ENCODE measurements around the gene CXCL6.

The CXCL6 gene

DNA sequence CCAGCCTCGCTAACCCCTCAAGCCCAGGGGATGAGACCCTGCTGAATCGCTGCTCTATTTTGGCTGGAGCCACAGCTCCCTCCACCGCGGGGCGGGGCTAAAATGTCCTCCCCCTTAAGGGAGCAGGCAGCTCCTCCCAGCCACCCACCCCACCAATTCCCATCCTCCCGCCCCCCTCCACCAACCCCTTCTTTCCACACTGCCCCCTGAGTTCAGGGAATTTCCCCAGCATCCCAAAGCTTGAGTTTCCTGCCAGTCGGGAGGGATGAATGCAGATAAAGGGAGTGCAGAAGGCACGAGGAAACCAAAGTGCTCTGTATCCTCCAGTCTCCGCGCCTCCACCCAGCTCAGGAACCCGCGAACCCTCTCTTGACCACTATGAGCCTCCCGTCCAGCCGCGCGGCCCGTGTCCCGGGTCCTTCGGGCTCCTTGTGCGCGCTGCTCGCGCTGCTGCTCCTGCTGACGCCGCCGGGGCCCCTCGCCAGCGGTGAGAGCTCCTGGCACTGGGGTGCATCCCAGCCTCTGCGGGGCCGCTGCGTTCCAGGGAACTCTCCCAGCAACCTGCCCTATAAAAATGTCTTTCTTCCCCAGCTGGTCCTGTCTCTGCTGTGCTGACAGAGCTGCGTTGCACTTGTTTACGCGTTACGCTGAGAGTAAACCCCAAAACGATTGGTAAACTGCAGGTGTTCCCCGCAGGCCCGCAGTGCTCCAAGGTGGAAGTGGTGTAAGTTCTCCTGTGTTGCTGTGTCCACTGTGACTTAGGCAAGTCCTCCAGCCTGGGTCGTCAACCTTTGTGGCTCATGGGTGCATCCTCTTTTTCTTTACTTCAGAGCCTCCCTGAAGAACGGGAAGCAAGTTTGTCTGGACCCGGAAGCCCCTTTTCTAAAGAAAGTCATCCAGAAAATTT, at the start of gene CXCL6:
CXCL6 (plus strand) TSS at position 306 of the 907 bp plus-strand sequence; CDS start at position 379, 73 bp downstream.
- DNase-seq (ENCODE audit: low spot score), result no peak

DNA sequence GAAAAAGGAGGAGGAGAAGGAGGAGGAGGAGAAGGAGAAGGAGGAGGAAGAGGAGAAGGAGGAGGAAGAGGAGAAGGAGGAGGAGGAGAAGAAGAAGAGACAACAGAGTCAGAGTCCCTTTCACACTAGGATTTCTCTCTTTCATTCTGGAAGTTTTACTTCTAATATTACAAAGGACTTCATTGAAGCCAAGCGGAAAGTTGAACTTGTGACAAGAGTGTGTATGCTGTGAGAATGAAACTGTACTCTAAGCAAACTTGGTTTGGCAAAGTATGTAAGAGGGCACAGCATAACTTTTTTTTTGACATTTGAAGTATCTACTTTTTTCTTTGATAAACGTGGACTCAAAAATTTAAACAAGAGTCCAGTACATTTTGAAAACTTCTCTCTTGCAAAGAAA, 48.1 kb upstream of the CXCL6 start:
- DNase-seq (ENCODE audit: low spot score), result no peak

DNA sequence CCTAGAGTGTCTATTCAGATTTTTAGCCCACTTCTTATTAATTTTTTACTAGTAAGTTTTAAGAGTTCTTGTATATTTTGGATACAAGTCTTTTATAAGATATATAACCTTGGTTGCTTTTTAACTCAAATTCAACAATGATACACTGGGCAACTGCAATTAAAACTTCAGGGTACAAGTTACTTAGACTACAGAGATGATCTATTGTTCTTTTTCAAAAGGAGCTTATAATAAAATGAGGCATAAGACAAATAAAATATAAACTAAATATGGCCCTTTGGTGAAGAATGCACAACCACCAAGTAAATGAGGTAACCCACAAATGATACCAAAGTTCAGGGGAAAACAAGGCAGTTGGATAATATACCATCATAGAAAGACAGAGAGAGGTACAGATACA, 37.6 kb upstream of the CXCL6 start:
- DNase-seq (ENCODE audit: low spot score), result no peak

DNA sequence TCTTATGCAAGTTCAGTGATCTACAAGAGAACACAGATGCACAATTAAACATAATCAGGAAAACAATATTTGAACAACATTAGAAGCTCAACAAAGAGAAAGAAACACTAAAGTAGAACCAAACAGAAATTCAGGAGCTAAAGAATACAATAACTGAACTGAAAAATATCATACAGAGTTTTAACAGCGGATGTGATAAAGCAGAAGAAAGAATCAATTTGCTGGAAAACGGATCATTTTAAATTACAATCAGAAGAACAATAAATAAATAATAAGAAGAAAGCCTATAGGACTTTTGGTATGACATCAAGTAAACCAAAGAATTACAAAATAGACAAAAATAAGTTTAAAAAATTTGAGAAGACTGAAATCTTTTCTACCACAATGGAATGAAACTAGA, 36.3 kb upstream of the CXCL6 start:
- no peak for DNase-seq (ENCODE audit: low spot score)

DNA sequence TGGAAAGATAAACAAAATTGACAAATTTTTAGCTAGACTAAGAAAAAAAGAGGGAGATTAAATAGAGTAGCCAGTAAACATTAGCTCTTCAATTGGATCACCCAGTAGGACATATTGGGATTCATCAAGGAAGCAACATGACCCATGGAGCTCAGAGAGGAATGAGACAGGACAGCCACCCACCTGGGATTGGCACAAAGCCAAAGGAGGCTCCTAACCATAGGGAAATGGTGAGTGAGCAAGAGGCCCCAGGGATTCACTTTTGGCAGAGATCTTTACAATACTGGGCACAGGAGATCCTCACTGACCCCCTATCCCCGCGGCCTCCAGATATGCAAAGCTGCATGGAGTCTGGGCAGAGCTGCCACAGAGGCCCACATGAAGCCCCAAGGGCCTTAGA, 34.8 kb upstream of the CXCL6 start:
- DNase-seq (ENCODE audit: low spot score), result no peak

DNA sequence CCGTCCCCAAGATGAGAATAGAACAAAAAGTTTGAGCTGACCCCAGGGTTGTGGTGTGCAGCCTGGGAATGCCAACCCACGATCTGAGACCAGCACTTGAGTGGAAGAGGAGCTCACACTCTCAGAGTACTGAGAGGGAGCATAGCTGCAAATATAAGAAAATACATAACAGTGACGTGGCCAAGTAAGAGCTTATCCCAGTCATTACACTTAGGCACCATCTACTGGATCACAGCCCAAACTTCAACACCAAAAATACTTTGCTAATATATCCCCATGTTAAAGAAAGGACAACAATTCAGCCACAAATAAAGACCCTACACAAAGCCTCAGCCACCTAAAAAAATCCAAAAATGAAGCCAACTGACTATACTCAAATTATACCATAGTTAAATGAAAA, 33.3 kb upstream of the CXCL6 start:
- no peak for DNase-seq (ENCODE audit: low spot score)

DNA sequence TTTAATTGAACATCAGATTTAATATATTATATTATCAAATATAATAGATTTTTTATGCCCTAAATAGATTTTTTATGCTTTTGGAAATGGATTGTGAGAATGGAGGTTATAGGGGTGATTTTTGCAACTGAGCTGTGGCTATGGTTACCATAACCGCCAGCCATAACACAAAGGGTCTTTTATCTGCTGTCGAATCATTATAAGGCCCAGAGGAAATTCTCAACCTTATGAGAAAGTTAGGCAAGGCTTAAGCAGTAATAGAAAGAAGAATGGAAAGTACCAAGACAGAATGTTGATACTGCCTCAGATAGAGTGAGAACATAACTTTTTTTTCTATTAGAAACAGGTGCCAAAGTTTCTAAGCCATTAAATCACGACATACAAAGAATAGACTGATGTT, 26.3 kb upstream of the CXCL6 start:
- no peak for DNase-seq (ENCODE audit: low spot score)

DNA sequence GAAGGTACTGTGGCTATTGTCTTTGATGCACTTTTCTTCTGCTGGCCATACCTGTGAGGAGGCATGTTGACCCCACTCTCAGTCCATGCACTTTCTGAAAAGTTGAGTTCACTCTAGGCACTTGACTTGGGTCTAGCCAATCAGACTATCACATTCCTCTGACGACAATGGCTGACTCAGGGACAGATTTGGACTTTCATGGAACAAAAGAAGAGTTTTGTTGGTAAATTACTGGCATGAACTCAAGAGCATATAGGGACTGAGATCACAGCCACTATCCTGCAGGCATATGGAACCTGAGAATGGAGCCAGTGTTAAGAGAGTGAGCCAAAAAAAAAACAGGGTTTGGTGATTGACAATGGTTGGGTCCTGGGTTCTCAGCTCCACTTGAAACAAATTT, 24.6 kb upstream of the CXCL6 start:
- no peak for DNase-seq (ENCODE audit: low spot score)

DNA sequence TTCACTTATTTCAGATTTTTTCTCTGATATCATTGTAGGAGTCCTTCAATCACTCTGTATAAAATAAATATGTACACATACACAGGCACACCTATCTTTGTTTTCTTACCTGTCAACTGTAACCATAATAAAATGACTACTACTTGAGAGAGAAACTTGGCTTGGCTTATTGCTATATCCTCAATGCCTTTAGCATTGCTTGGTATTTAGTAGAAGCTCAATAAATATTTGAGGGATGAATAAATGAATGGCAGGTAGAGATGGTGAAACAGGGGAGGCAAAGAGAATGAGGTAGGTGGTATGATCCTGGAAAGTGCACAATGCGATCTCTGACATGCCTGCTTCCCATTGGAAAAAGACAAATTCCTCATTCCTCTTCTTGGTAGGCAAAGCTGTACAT, 21.8 kb upstream of the CXCL6 start:
- DNase-seq (ENCODE audit: low spot score), result no peak

DNA sequence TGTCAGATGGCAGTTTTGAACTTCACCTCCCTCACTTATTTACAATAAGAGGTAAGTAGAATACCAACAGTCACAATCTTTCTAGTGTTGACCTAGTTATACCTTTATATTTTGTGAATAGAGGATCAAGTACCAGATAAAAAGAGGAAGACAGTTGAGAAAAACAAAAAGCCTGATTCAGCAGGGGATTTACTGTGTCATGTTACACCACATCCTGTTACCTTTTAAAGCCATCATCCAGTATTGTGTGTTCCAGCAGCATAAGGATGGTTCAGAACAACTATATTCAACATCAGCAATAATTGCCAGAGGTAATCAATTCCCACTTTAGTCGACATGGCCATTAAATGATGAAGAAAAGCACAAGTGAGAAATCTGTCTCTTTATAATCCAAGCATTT, 21.3 kb upstream of the CXCL6 start:
- no peak for DNase-seq (ENCODE audit: low spot score)

DNA sequence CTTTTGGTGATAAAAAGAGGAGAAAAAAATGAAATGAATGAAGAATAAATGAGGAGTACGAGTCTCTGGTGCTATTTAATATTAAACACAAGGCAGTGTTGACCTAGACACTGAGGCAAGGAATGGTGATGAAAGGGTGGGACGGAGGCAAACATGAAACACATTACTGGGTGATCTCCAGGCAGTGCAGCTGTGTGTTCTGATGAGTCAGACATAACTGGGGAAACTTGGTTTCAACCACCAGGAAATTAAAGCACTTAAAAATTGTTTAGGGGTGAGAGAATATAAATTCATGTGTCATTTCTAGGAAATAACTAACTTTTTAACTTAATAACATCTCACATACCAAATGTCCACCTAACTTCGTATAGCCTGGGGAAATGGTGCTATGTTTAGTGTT, 19.7 kb upstream of the CXCL6 start:
- no peak for DNase-seq (ENCODE audit: low spot score)

DNA sequence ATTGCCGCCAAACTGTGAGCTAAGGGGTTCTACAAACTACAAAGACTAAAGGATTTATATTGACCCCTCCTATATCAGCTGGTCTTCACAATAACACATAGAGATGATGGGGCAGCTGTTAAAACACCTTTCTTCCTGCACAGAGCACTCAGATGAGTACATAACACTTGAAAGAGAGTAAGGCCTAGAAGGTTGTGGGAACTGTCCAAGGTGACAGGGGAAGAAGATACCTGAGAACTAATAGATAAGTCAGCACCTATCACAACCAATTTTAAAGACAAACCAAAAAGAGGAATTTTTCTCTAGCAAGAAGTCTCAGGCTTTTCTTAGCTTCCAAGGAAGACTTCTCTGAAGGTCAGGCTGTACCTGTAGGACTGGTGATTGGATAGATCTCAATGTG, 19.1 kb upstream of the CXCL6 start:
- DNase-seq (ENCODE audit: low spot score), result no peak

DNA sequence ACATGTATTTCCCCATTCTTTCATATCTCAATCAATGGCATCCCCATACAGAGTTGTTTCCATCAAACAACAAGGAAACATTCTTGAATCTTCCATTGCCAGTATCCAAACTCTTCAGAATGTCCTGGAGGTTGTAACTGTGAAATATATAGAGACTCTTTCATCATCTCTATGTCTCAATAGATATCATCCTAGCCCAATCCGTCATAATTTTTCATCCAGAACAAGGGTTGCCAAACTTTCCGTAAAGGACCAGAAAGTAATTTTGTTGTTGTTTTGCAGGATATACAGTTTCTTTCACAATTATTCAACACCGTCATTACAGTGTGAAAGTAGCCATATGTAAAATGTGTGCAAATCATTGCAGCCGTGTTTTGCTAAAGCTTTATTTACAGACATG, 15.2 kb upstream of the CXCL6 start:
- DNase-seq (ENCODE audit: low spot score), result no peak

DNA sequence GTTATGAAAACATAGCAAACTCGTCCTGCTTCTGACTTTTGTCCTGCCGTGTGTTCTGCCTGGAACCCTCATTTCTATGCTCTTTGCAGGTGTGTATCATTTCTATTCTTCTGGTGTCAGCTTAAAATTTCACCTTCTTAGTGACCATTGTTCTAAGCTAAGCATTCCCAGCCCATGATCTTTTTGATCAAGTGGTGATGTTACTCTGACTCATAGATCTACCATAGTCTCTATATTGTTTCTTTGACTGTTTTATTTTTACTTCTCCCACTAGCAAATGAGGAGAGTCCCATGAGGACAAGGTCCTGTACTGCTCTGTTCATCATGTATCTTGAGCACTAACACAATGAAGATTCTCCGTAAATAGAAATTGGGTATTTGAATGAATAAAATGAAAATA, 14.1 kb upstream of the CXCL6 start:
- DNase-seq (ENCODE audit: low spot score), result no peak

DNA sequence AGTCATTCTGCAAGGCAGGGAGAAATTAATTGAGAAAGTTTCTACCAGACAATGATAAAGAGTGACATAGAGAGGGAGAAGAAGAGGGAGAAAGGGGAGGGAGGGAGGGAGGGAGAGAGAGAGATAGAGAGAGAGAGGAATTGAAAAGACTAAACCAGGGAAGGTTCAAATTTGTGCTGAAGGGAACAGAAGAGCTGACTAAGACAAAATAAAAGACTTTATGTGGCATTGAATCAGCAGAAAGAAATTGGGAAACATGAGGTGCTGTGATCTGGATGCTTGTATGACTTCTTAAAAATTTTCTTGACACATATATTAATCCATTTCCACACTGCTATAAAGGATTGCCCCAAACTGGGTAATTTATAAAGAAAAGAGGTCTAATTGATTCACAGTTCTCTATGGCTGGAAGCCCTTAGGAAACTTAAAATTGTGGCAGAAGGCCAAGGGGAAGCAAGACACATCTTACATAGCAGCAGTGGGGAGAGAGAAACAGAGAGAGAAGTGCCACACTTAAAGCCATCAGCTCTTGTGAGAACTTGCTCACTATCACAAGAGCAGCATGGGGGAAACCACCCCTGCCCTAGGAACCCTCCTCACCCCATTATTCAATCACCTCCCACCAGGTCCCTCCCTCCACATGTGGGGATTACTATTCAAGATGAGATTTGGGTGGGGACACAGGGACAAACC, 13.5 kb upstream of the CXCL6 start:
- no peak for DNase-seq (ENCODE audit: low spot score)

DNA sequence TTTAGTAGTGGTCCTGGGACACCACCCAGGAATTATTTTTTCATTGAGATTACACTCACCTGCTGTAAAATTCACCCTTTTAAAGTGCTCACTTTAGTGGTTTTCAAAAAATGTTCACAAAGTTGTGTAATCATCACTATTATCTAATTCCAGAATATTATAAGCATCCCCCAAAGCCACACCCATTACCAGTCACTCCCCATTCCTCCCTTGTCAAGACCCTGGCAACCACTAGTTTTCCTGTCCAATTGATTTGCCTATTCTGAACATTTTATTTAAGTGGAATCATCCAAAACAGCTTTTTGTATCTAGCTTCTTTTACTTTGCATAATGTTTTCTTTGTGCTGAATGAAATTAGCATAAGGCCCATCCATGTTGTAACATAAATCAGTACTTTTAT, 12.7 kb upstream of the CXCL6 start:
- DNase-seq (ENCODE audit: low spot score), result no peak

DNA sequence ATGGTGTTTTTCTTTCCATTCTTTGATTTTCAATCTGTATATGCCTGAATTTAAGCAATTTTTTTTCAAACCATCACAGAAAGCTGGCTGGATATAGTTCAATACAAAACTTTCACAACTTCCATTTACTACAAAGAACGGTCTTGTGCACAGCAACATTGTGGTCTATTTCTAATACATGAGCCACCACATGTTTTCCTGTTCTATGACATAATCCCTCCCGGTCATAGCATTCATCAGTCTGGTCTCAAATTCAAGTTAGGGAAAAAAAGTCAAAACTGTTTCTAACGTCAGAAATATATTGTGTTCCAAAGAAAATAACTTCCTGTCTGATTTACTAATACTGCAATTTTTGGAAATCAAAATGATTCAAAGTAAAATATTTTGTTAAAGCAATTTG, 7.5 kb upstream of the CXCL6 start:
- no peak for DNase-seq (ENCODE audit: low spot score)

DNA sequence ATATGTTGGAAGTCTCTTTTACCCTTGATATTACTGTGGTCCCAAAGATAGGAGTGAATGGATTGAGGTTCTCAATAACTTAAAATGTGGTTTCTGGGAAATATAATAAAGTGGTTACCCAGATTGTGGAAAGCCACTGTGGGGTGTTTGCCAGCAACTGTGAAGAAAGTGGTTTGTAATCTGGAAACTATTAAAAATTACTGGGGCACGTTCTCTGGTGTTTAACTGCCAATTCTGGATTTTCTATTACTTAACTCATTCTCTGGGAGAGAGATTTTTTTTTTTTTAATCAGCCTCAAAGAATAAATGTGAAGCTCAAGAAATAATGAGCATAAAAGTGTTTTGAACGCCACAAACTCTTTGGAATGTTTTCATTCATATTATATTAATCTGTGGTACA, 4.9 kb upstream of the CXCL6 start:
- no peak for DNase-seq (ENCODE audit: low spot score)

DNA sequence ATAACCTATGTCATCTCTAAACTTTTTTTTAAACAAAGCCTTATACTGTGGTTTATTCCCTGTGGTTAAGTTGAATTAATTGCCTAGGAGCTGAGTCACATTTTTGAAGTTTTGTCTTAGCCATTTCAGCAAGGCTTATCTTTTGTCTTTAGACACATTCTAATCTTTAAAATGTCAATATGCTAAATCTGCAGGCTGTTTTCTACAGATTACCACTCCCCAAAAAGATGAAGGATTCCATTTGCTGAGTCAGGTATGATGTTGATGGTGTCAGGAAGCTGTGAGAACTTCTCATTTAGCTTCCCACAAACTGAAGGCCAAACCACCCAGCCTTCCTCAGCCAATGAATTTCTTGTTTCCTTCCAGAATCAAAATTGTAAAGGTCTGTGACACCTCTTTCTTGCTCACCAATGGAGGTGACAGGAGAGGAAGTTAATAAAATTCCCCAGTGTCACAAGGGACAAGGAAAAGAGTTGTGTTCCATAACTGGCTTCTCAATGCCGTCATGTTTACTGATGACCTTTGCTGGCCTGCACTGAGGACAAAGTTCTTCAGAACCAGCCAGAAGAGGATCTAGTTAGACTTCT, 3.7 kb upstream of the CXCL6 start:
- no peak for DNase-seq (ENCODE audit: low spot score)

DNA sequence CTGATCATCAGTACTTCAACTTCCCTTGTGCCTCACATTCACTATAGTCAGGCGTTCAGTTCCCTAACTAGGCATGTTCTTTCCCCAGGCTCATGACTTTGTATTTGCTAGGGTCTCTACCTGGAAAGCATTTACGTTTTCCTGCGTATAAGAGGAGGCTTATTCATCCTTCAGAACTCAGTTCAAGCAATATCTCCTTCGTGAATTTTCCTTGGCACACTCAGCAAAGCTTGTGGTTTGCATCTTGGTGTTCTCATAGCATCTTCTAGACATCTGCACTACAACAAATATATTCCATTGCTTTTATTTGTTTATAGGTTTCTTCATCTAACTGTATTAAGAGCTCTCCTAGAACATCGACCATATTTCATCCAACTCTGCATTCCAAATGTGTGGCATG, 2.6 kb downstream of the CXCL6 start:
- no peak for DNase-seq (ENCODE audit: low spot score)

DNA sequence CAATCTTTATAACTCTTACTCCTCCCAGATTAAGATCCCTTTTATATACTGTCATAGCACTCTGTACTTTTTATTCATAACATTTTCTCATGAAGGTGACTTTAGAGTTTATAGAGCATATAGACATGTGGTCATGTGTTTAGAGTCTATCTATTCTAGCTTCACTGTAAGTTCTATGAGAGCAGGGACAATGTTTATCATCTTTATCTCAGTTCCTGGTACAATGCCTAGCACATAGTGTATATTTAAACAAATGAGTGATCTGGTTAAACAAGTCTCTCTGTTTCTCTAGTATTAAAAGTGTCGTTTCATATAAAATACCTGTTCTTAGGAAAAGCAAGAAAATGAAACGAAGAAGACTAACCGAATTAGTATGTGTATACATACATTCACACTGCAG, 3.2 kb downstream of the CXCL6 start:
- no peak for DNase-seq (ENCODE audit: low spot score)

DNA sequence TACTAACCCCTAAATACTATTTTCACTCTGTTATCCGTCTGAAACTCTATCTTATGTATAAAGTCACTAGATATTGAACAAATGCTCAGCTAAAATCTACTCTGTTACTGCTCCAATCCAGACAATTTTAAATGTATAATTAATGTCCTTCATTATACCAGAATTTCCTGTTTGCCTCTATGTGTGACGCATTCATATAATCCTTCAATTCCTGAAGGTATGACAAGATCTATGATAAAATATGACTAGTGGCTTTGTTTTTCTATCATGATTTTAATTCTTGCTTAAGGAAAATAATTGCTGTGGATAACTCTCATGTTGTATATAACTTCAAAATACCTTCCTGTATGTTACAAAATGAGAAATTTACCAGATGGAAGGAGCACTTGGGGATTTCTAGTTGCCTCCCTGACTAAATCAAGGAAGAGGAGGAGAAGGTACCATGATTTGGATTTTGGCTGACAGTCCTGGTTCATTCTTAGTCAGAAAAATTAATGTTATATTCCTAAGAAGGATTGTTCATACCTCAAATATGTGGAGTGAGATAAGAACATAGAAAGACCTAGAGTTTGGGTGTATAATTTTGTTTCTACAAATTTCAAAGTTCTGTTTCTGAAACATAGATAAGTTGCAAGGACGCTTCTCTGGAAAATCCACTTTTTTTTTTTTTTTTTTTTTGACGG, 4.9 kb downstream of the CXCL6 start:
- DNase-seq (ENCODE audit: low spot score), result no peak

DNA sequence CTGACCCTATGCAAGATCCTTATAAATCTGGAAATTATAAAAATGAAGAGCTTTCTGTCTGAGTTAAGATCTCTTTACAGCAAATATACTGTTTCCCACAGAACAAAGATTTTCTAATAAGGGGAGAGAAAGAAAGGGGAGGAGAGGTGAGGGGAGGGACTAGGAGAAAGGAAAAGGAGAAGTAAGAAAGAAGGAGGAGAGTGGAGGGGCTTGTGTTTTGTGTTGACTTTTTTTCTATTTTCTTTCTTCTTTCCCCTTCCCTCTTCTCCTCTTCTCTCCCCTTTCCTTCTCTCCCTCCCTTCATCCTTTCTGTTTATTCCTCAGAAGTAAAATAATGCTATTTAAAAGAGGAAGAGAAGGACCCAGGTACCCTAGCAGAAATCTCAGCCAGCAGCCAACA, 6.2 kb downstream of the CXCL6 start:
- DNase-seq (ENCODE audit: low spot score), result no peak
